HepG2 (cell line): Measurements from ENCODE around the gene CNTNAP1. TPM values are rescaled to one million over a fixed set of nuclear protein-coding genes. Genes with fewer than 3 reads are reported as not detected.

Experiments
- ATRX ChIP-seq: sonication (generic); formaldehyde crosslinking; IDR thresholded peaks from 2 replicates; pipeline ENCODE4 v1.4.0; 2020; ENCODE audit warnings: missing genetic modification reagents, borderline replicate concordance
- CTCF ChIP-seq: sonication (generic); formaldehyde crosslinking; IDR thresholded peaks from 2 replicates; pipeline ENCODE4 v1.5.0; 2020; ENCODE audit warnings: mild to moderate bottlenecking, missing genetic modification reagents, moderate library complexity
- DPF2 ChIP-seq: sonication (generic); formaldehyde crosslinking; IDR thresholded peaks from 2 replicates; pipeline ENCODE4 v1.4.0; 2020; ENCODE audit warnings: mild to moderate bottlenecking, low read depth, missing genetic modification reagents, borderline replicate concordance
- ETV5 ChIP-seq: IDR thresholded peaks from 2 replicates; pipeline ENCODE4 v1.6.1; 2018; ENCODE audit warnings: missing biosample characterization, missing genetic modification reagents, inconsistent platforms, borderline replicate concordance
- FOSL1 ChIP-seq: sonication (generic); formaldehyde crosslinking; IDR thresholded peaks from 2 replicates; pipeline ENCODE4 v1.9.0; 2021; ENCODE audit warnings: missing genetic modification reagents, borderline replicate concordance
- HBP1 ChIP-seq: IDR thresholded peaks from 2 replicates; pipeline ENCODE4 v1.6.1; 2016; ENCODE audit warnings: low read depth, control low read depth
- HDAC1 ChIP-seq: sonication (generic); formaldehyde crosslinking; IDR thresholded peaks from 2 replicates; pipeline ENCODE4 v1.5.1; 2020; ENCODE audit warnings: mild to moderate bottlenecking, missing genetic modification reagents
- HMG20A ChIP-seq: IDR thresholded peaks from 2 replicates; pipeline ENCODE4 v1.6.1; 2016; ENCODE audit warnings: borderline replicate concordance
- HOXA7 ChIP-seq: sonication (generic); formaldehyde crosslinking; IDR thresholded peaks from 2 replicates; pipeline ENCODE4 v1.8.1; 2022; ENCODE audit warnings: mild to moderate bottlenecking, missing genetic modification reagents, moderate library complexity
- MBNL3 ChIP-seq: fragments of 250-450 bp; sonication (Bioruptor Pico); conservative IDR thresholded peaks from 2 replicates; pipeline ENCODE4 v1.8.0; 2022; ENCODE audit warnings: mild to moderate bottlenecking, inconsistent platforms
- NFRKB ChIP-seq: fragments of 450-650 bp; IDR thresholded peaks from 2 replicates; pipeline ENCODE4 v1.6.1; 2017
- PHF21A ChIP-seq: sonication (generic); formaldehyde crosslinking; IDR thresholded peaks from 2 replicates; pipeline ENCODE4 v1.5.0; 2020; ENCODE audit warnings: mild to moderate bottlenecking, missing genetic modification reagents
- PLRG1 ChIP-seq: fragments of 450-650 bp; conservative IDR thresholded peaks from 2 replicates; pipeline ENCODE4 v1.6.1; 2016
- PPARG ChIP-seq: conservative IDR thresholded peaks from 2 replicates; pipeline ENCODE4 v1.6.1; 2016; ENCODE audit warnings: missing biosample characterization, missing genetic modification reagents
- RBM39 ChIP-seq: fragments of 200-400 bp; formaldehyde crosslinking; IDR thresholded peaks from one replicate; pipeline ENCODE4 v1.6.1; 2018; ENCODE audit warnings: antibody characterized with exemption, mild to moderate bottlenecking, low read depth, low read length; ENCODE audit not compliant: poor library complexity, severe bottlenecking
- RFX5 ChIP-seq: IDR thresholded peaks from 2 replicates; pipeline ENCODE4 v1.6.1; 2011; ENCODE audit warnings: low read depth, low read length, improper control_type of control experiment
- RNF2 ChIP-seq: fragments of 450-650 bp; conservative IDR thresholded peaks from 2 replicates; pipeline ENCODE4 v1.6.1; 2016; ENCODE audit warnings: low read depth
- RORA ChIP-seq: sonication (generic); formaldehyde crosslinking; IDR thresholded peaks from 2 replicates; pipeline ENCODE4 v1.5.0; 2020; ENCODE audit warnings: mild to moderate bottlenecking, missing genetic modification reagents, moderate library complexity
- SMAD3 ChIP-seq: sonication (generic); formaldehyde crosslinking; IDR thresholded peaks from 2 replicates; pipeline ENCODE4 v1.4.0; 2020; ENCODE audit warnings: missing genetic modification reagents
- SP1 ChIP-seq, 2 experiments: fragments of 450-650 bp in 1 of 2; sonication (generic) in 1 of 2; formaldehyde crosslinking in 1 of 2; IDR thresholded peaks; 2 replicates each; pipeline versions ENCODE4 v1.4.0 to v1.6.1; 2016 to 2020; ENCODE audit warnings: missing genetic modification reagents in 1 of 2
- SRSF9 ChIP-seq: fragments of 200-400 bp; formaldehyde crosslinking; IDR thresholded peaks from 2 replicates; pipeline ENCODE4 v1.6.1; 2018; ENCODE audit warnings: borderline replicate concordance, mild to moderate bottlenecking, low read depth, low read length; ENCODE audit not compliant: insufficient read depth, poor library complexity, severe bottlenecking
- TBX2 ChIP-seq: sonication (generic); formaldehyde crosslinking; IDR thresholded peaks from 2 replicates; pipeline ENCODE4 v1.5.0; 2020; ENCODE audit warnings: missing genetic modification reagents, mild to moderate bottlenecking, borderline replicate concordance
- TEF ChIP-seq: sonication (generic); formaldehyde crosslinking; IDR thresholded peaks from 2 replicates; pipeline ENCODE4 v1.5.0; 2020; ENCODE audit warnings: missing genetic modification reagents
- ZNF225 ChIP-seq: sonication (generic); formaldehyde crosslinking; IDR thresholded peaks from 2 replicates; pipeline ENCODE4 v1.4.0; 2020; ENCODE audit warnings: mild to moderate bottlenecking, missing genetic modification reagents
- ZNF329 ChIP-seq: sonication (generic); formaldehyde crosslinking; IDR thresholded peaks from 2 replicates; pipeline ENCODE4 v1.9.0; 2021; ENCODE audit warnings: low read depth, mild to moderate bottlenecking, missing genetic modification reagents
- ZNF33A ChIP-seq: sonication (generic); formaldehyde crosslinking; IDR thresholded peaks from 2 replicates; pipeline ENCODE4 v1.5.1; 2020; ENCODE audit warnings: missing genetic modification reagents, mild to moderate bottlenecking, moderate library complexity, borderline replicate concordance
- ZNF530 ChIP-seq: sonication (generic); formaldehyde crosslinking; IDR thresholded peaks from 2 replicates; pipeline ENCODE4 v1.5.0; 2020; ENCODE audit warnings: low read depth, mild to moderate bottlenecking, missing genetic modification reagents
- polyA plus RNA-seq, 8 experiments: library from polyadenylated mRNA; depleted of rRNA in 3 of 8; stranded (reverse) in 7 of 8; unstranded in 1 of 8; fragments of >200 nt; fragmentation: Illumina TruSeq in 4 of 8; extraction: Trizol in 4 of 8; gene quantifications; 2 replicates each; pipeline versions ENCODE4 v1.2.1 to v1.2.3, GENCODE V29; 2011 to 2016; ENCODE audit warnings: low read depth in 4 of 8, missing spikeins in 1 of 8, mixed read lengths in 1 of 8; ENCODE audit not compliant: insufficient read depth in 1 of 8
- total RNA-seq, 5 experiments: library from RNA; depleted of rRNA; stranded (reverse); fragments of >200 nt; fragmentation: Illumina TruSeq; extraction: Trizol; gene quantifications; 2 replicates each; pipeline ENCODE4 v1.2.3, GENCODE V29; 2016; ENCODE audit warnings: low read depth in 1 of 5

Gene CNTNAP1
- total and polyA plus RNA-seq, 2 of the 13 experiments (the other 11 are each of a cell fraction or from before 2014, with no cell fraction given), result 4.5 to 7.7 TPM

- no peak for TF ChIP-seq SRSF9
- TF ChIP-seq TEF (CRISPR knock-in tag), result peak; percentile 78; the same call in 1 of the 2 replicates
- TF ChIP-seq HDAC1 (CRISPR knock-in tag), result peak; percentile 82
- TF ChIP-seq PHF21A (CRISPR knock-in tag), result peak; percentile 91
- no peak for TF ChIP-seq NFRKB
- TF ChIP-seq HMG20A (CRISPR knock-in tag), result peak; percentile 9; the same call in 1 of the 2 replicates
- TF ChIP-seq RFX5, result no peak
- TF ChIP-seq SP1 (IDR thresholded peaks at IDR 0.05), result no peak
- TF ChIP-seq SP1 (CRISPR knock-in tag; IDR thresholded peaks at IDR 0.05), result peak; percentile 77
- no peak for TF ChIP-seq MBNL3 (CRISPR knock-in tag)
- TF ChIP-seq ZNF530, result 0 out of 2 replicates have a peak, but pooled peaks have one; percentile 43
- peak; percentile 79 for TF ChIP-seq TBX2 (CRISPR knock-in tag)
- TF ChIP-seq ETV5 (CRISPR knock-in tag), result peak; percentile 53
- TF ChIP-seq HOXA7 (CRISPR knock-in tag), result peak; percentile 61; the same call in 1 of the 2 replicates
- TF ChIP-seq PLRG1, result no peak
- peak; percentile 83; the same call in 1 of the 2 replicates for TF ChIP-seq HBP1
- TF ChIP-seq ZNF33A (CRISPR knock-in tag), result no peak
- TF ChIP-seq RBM39, result peak; percentile 52
- no peak for TF ChIP-seq RORA (CRISPR knock-in tag)
- TF ChIP-seq PPARG, result peak; percentile 50
- no peak for TF ChIP-seq FOSL1
- peak; percentile 80; the same call in 1 of the 2 replicates for TF ChIP-seq ZNF329 (CRISPR knock-in tag)
- TF ChIP-seq SMAD3 (CRISPR knock-in tag), result peak; percentile 62; the same call in 1 of the 2 replicates
- no peak; the same call in 1 of the 2 replicates for TF ChIP-seq CTCF (CRISPR knock-in tag)
- TF ChIP-seq ATRX (CRISPR knock-in tag), result no peak
- TF ChIP-seq ZNF225 (CRISPR knock-in tag), result peak; percentile 69; the same call in 1 of the 2 replicates
- peak; percentile 96 for TF ChIP-seq RNF2
- no peak for TF ChIP-seq DPF2 (CRISPR knock-in tag)
These were observed 62.7 kb downstream of the CNTNAP1 start, which contains the start of gene EZH1 (continued) for GRCh38 chr17:42744806-42745617.
